NCI-H2081 treated with DMSO at 0.1 percent for 48 hours (cell line): ENCODE measurements around the gene TARDBP.
A peak's percentile ranks its signal among the peaks of the same experiment; 100 is the strongest.
"Not testable (repeated sequence)": the region's sequence is repeated elsewhere in the genome, so short reads cannot be mapped to it uniquely, and the experiment has no call there.

Experiments
- DNase-seq: peaks from one replicate; lab custom pipeline; 2025; lab: John Stamatoyannopoulos, UW

Gene TARDBP

GRCh38 chr1:11012260-11013159 lies at the start of gene TARDBP:
TSS of gene TARDBP (plus strand) at chr1:11012654. CDS start at chr1:11013728, 1,074 bp downstream.
- DNase-seq = peak; percentile 53

GRCh38 chr1:10965546-10966226 lies 46.8 kb upstream of the TARDBP start:
- no peak for DNase-seq

GRCh38 chr1:10967090-10967489 lies 45.4 kb upstream of the TARDBP start:
- no peak for DNase-seq

GRCh38 chr1:10968411-10968826 lies 44.0 kb upstream of the TARDBP start:
- DNase-seq = peak; percentile 52

- no peak for DNase-seq
Observed at GRCh38 chr1:10969267-10969970, 43.0 kb upstream of the TARDBP start.

- DNase-seq = no peak
Observed at GRCh38 chr1:10969971-10970332, 42.5 kb upstream of the TARDBP start.

- DNase-seq = no peak
Observed at GRCh38 chr1:10973552-10973951, 38.9 kb upstream of the TARDBP start.

- no peak for DNase-seq
Observed at GRCh38 chr1:10973956-10974881, 38.2 kb upstream of the TARDBP start.

- no peak for DNase-seq
Observed at GRCh38 chr1:10975567-10976326, 36.7 kb upstream of the TARDBP start.

- DNase-seq = no peak
Observed at GRCh38 chr1:10978719-10979118, 33.7 kb upstream of the TARDBP start.

- DNase-seq = no peak
Observed at GRCh38 chr1:10979483-10979920, 33.0 kb upstream of the TARDBP start.

GRCh38 chr1:10980094-10980577 lies 32.3 kb upstream of the TARDBP start:
- DNase-seq = no peak

GRCh38 chr1:10980841-10981727 lies 31.4 kb upstream of the TARDBP start:
- no peak for DNase-seq

GRCh38 chr1:10986525-10986890 lies 25.9 kb upstream of the TARDBP start:
- no peak for DNase-seq

GRCh38 chr1:10987840-10988417 lies 24.5 kb upstream of the TARDBP start:
- no peak for DNase-seq

- no peak for DNase-seq
Observed at GRCh38 chr1:10989095-10989494, 23.4 kb upstream of the TARDBP start.

- DNase-seq = not testable (repeated sequence)
Observed at GRCh38 chr1:10989920-10990516, 22.4 kb upstream of the TARDBP start.

- no peak for DNase-seq
Observed at GRCh38 chr1:10990828-10991227, 21.6 kb upstream of the TARDBP start.

GRCh38 chr1:10992004-10992403 lies 20.4 kb upstream of the TARDBP start:
- not testable (repeated sequence) for DNase-seq
